Mesothelial cell of epicardium (in vitro differentiated cells): ENCODE data around the gene ADARB2. TPM values are rescaled to one million over a fixed set of nuclear protein-coding genes. Genes with fewer than 3 reads are reported as not detected.

Experiments
- DNase-seq, 2 experiments: peaks; one replicate each; pipeline ENCODE4 v3.0.0; 2021; ENCODE audit warnings: low spot score in 2 of 2; ENCODE audit not compliant: unreplicated experiment in 2 of 2
- H3K27ac Mint-ChIP-seq: 2 replicates; pipeline ENCODE4 v1.8.0; 2021; ENCODE audit warnings: mixed read lengths
- H3K27me3 Mint-ChIP-seq: 2 replicates; pipeline ENCODE4 v1.8.0; 2021; ENCODE audit warnings: low read depth, mixed read lengths
- H3K36me3 Mint-ChIP-seq: 2 replicates; pipeline ENCODE4 v1.8.0; 2021; ENCODE audit warnings: mixed read lengths
- H3K4me1 Mint-ChIP-seq: 2 replicates; pipeline ENCODE4 v1.8.0; 2021; ENCODE audit warnings: mixed read lengths
- H3K4me3 Mint-ChIP-seq: 2 replicates; pipeline ENCODE4 v1.8.0; 2021; ENCODE audit warnings: mild to moderate bottlenecking, moderate library complexity, mixed read lengths
- H3K9me3 Mint-ChIP-seq: 2 replicates; pipeline ENCODE4 v1.8.0; 2021; ENCODE audit warnings: mixed read lengths
- total RNA-seq: library from RNA; stranded (reverse); gene quantifications from 3 replicates; pipeline ENCODE4 v1.2.1, GENCODE V29; 2021
- TF ChIP-seq, protein P1 (sequence below): fragments of 200-600 bp; sonication (generic); IDR thresholded peaks from one replicate; pipeline ENCODE4 v1.5.0; 2021; ENCODE audit warnings: antibody characterized with exemption; ENCODE audit not compliant: unreplicated experiment

ADARB2 gene
- total RNA-seq, 1 donor from 2014 or later, result 0.38 TPM

DNA sequence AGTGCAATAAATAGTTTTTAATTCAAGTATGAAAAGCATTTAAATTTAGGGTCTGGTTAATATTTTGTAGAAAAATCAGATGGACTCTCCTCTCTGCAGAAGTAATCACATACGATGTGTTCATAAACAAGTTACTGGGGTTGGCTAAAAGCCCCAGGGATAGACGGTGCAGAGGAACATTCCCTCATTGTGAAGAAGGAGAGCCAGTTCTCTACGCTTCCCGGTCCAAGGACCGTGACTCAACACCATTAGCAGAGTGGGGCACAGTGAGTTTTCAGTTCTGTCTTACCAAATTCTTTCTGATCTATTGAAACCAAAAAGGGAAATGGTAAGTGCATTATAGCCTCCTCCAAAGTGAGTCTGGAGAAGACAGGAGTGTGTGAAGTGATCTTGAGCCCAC, 353.3 kb downstream of the ADARB2 start:
- Mint-ChIP-seq H3K27me3 (peaks cover 63% of the 10 kb centered on the region), H3K27ac (no peak overlapping the region), H3K9me3 (peaks cover 29% of the 10 kb centered on the region), H3K36me3 (peaks cover 3% of the 10 kb centered on the region), H3K4me1 (no peaks in the 10 kb centered on the region), H3K4me3 (no peak overlapping the region)
- DNase-seq, result peak in 1 of 2 experiments; percentile 9
- TF ChIP-seq, protein P1, sequence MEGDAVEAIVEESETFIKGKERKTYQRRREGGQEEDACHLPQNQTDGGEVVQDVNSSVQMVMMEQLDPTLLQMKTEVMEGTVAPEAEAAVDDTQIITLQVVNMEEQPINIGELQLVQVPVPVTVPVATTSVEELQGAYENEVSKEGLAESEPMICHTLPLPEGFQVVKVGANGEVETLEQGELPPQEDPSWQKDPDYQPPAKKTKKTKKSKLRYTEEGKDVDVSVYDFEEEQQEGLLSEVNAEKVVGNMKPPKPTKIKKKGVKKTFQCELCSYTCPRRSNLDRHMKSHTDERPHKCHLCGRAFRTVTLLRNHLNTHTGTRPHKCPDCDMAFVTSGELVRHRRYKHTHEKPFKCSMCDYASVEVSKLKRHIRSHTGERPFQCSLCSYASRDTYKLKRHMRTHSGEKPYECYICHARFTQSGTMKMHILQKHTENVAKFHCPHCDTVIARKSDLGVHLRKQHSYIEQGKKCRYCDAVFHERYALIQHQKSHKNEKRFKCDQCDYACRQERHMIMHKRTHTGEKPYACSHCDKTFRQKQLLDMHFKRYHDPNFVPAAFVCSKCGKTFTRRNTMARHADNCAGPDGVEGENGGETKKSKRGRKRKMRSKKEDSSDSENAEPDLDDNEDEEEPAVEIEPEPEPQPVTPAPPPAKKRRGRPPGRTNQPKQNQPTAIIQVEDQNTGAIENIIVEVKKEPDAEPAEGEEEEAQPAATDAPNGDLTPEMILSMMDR, result no peak

DNA sequence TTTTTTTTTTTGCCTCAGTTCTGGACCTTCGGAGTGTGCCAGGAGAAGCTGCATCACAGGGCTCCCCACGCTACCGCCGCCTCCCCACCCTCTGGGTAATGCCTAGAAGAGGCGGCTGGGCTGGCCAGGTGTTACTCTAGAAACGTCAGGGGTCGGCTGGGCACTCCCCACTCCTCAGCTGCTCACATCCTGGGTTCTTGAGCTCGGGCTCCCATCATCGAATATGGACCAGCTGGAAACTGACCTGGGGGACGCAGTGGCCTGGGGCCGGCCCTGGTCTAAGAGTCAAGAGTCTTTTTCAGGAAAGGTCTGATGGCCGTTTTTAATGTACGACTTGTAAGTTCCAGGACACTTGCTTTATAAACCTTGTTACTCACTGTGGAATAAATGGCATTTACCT, 354.6 kb downstream of the ADARB2 start:
- H3K4me1 Mint-ChIP-seq, result no peaks in the 10 kb centered on the region
- peak in 1 of 2 experiments; percentile 33 for DNase-seq

DNA sequence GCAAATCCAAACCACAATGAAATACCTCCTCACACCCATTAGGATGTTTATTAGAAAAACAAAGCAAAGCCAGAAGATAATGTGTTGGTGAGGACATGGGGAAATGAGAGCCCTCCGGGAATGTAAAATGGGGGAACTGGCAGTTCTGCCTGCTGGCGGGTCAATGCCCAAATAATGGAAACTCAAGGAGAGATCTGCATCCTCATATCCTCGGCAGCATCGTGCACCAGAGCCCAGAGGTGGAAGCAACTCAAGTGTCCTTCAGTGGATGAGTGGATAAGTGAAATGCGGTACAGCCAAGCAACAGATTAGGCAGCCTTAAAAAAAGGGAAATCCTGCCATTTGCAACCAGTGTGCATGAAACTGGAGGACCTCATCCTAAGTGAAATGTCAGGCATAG, 356.0 kb downstream of the ADARB2 start:
- Mint-ChIP-seq H3K9me3 (peaks cover 17% of the 10 kb centered on the region), H3K27ac (no peak overlapping the region), H3K4me3 (no peak overlapping the region), H3K4me1 (no peaks in the 10 kb centered on the region), H3K36me3 (no peaks in the 10 kb centered on the region), H3K27me3 (peaks cover 80% of the 10 kb centered on the region)
- no peak for DNase-seq
- TF ChIP-seq, protein P1, result no peak

More for the DNA sequence above, 354.6 kb downstream of the ADARB2 start:
- Mint-ChIP-seq H3K27ac (no peak overlapping the region), H3K9me3 (peaks cover 25% of the 10 kb centered on the region), H3K4me3 (no peak overlapping the region), H3K27me3 (peaks cover 76% of the 10 kb centered on the region), H3K36me3 (peaks cover 3% of the 10 kb centered on the region)
- TF ChIP-seq, protein P1, result no peak

DNA sequence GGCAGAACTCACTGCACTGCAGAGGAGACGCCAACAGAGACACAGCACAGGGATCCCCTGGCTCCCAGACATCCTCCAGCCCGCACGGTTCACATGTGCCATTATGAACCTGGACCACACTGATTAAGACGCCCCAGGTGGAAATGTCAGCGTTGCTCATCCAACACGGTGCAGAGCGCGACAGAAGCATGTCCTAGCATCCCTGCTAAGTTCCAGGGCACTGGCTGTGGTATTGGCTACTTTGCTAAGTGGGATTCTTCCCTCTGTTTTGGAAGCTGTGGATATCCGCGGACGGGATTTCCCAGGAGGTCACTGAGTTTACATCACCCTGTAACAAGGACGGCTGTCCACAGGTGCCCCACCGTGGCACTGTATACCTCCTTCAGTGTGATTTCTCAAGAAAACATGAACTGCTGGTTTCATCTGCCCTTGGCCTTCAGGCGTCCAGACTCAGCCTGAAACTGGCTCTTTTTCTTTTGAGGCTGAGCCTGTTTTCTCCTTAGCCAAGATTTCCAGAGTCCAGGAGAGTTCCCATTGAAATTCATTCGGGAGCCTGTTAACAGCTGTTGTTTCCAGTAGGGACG, 357.1 kb downstream of the ADARB2 start:
- H3K9me3 Mint-ChIP-seq, result peaks cover 8% of the 10 kb centered on the region
- TF ChIP-seq, protein P1, result no peak
- no peak overlapping the region for H3K4me3 Mint-ChIP-seq
- H3K27ac Mint-ChIP-seq, result no peak overlapping the region
- H3K4me1 Mint-ChIP-seq, result no peaks in the 10 kb centered on the region
- H3K36me3 Mint-ChIP-seq, result no peaks in the 10 kb centered on the region
- H3K27me3 Mint-ChIP-seq, result peaks cover 86% of the 10 kb centered on the region
- DNase-seq, result peak in 1 of 2 experiments; percentile 32

DNA sequence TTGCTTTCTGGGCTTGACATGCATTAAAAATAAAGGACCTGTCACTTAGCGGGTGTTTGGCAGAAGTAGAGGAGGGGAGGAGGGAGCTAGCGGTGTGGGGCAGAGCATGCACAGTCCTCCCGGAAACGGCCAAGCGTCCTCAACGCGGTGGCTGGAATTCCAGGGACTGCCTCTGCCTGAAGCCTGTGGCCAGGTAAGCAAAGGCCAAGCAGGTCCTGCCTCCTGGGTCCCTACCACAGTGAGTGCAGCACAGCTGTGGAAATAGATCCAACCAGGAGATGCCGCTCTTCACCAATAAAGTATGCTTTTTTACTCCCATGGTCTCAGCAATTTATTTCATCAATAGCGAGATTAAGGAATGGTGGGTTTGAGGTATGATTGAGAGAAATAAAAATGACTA, 357.7 kb downstream of the ADARB2 start:
- no peak overlapping the region for H3K4me3 Mint-ChIP-seq
- peaks cover 2% of the 10 kb centered on the region for H3K9me3 Mint-ChIP-seq
- no peak overlapping the region for H3K27ac Mint-ChIP-seq
- no peaks in the 10 kb centered on the region for H3K4me1 Mint-ChIP-seq
- TF ChIP-seq, protein P1, result no peak
- no peaks in the 10 kb centered on the region for H3K36me3 Mint-ChIP-seq
- DNase-seq, result peak in 1 of 2 experiments; percentile 33
- H3K27me3 Mint-ChIP-seq, result peaks cover 81% of the 10 kb centered on the region
